HG03521 (cell line): ENCODE measurements around the gene SLC35B2.
A peak's percentile ranks its signal among the peaks of the same experiment; 100 is the strongest.
"Not testable (repeated sequence)": the region's sequence is repeated elsewhere in the genome, so short reads cannot be mapped to it uniquely, and the experiment has no call there.

Experiments used
- ATAC-seq: cut with Tn5 transposase; IDR thresholded peaks from one replicate; pipeline ENCODE4 v1.9.1; 2021; ENCODE audit warnings: mild to moderate bottlenecking, moderate library complexity; ENCODE audit not compliant: unreplicated experiment

Gene SLC35B2

DNA sequence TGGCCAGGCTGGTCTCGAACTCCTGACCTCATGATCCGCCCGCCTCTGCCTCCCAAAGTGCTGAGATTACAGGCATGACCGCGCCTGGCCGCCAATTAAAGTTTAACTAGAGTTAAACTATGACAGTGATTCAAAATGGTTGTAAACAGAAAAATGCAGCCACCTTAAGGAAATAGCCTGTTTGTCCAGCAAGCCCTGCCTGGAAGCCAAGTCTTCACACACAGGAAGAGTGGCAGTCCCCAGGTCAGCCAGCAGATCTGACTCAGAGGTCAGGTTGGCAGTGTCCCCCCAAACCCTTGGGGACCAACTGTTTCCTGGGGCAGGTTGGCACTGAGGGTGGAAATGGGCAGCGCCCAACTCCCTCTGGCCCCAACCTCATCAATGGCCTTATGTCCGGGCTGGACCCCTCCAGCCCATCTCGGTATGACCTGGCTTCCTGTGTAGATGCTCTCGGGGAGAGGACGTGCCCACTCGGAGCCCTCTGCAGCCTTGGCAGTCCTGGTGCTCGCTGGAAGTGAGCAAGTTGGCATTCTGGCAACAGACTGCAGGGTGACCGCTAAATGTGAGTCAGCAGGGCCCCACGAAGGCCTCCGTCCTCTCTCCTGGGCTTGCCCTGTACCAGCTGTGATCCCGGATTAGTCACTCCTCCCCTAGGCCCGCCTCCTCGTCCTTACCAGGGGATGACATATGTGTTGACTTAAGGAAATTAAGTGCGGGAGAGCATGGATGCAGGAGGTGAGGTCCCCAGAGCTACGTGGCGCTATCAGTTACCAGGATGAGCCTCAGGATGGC lies 20.1 kb downstream of the SLC35B2 start:
- ATAC-seq: peak; percentile 37

DNA sequence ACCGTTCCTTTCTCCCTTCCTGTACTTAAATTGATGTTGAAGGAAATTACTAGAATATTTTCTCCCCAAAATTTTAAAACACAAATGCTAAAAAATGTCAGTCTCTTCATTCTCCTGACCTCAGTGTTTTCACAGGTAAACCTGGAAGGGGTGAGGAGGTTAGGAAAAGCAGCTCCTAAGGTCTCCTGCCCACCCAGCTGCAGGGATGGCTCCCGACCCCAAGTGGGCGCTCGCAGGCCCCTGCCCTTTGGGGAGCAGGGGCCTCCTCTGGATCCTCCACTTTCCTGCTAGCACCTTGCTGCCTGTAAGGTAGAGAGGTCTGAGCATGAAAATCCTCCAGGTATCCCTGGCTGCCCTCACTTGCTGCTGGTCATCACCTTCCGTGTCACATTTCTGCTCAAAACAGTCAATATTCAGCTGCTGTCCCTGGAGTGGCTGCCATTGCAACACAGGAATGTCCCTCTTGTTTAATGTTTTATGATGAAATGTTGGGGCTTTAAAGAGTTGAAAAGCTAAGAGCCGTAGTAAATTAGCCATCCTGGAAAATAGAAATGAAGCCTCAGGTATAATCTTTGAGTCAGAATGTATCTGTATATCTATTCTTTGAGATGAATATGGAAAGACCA lies 21.3 kb downstream of the SLC35B2 start:
- no peak for ATAC-seq

DNA sequence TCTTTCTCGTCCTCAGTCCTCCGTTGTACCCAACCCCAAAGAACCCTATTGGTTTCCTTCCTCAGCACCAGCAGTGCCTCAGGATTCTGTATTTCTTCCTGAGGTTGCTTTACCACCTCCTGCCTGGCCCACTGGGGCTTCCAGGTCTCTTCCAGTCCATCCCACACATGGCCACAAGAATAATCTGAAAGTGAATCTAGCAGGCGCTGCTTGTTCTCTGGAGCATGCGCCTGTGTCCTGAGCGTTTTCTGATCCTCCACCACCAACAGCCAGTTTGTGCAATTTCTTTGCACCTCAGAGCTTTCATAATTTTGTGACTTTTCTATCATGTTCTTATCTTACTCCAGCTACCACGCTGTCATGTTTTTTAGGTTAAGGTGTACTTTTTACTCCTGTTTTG lies 22.1 kb downstream of the SLC35B2 start:
- ATAC-seq: no peak

DNA sequence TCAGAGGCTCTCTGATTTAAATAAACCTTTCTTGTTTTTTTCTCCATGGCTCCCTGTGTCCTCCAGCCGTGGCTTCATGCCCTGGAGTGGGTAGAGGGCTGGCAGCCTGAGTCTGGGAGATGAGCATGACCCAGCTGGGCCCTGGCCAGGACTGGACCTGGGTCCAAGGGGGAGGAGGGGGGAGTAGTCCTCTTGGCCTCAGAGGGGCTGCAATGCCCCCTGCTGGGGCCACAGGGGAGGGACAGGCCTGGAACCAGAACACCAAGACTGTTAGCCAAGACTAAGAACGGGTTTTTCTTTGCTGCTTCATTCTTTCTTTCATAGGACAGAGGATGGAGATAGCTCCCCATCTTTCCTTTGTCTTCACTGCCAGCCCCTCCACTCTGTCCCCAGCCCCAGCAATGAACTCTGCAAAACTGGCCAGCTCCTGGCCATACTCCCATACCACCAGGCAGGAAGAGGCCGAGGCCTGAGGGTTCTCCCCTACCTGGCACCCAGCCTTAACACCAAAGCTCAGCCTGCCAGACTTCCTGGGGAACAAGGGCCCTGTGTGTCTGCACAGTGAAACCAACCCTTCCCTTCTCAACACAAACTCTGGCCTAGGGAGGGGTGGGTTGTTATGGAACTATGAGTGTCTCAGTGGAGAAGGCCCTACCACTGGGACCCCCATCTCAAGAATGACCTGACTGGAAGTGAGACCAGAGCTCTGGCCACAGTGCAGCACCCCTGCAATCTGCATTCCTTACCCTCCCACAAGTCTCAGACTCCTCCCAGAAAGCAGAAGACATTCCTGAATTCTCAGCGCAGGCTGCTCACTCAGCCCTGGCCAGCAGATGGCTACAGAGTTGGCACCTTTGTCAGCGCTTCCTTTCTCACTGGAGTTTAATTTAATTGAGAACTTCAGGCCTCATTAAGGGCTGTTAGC lies 23.0 kb downstream of the SLC35B2 start:
- no peak for ATAC-seq

DNA sequence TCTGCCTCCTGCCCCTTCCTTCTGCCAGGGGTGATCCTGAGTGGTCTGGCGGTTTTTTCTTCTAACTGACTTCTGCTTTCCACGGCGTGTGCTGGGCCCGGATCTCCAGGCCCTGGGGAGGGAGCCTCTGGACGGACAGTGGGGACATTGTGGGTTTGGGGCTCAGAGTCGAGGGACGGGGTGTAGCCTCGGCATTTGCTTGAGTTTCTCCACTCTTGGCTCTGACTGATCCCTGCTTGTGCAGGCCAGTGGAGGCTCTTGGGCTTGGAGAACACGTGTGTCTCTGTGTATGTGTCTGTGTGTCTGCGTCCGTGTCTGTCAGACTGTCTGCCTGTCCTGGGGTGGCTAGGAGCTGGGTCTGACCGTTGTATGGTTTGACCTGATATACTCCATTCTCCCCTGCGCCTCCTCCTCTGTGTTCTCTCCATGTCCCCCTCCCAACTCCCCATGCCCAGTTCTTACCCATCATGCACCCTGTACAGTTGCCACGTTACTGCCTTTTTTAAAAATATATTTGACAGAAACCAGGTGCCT lies 23.7 kb downstream of the SLC35B2 start:
- no peak for ATAC-seq

DNA sequence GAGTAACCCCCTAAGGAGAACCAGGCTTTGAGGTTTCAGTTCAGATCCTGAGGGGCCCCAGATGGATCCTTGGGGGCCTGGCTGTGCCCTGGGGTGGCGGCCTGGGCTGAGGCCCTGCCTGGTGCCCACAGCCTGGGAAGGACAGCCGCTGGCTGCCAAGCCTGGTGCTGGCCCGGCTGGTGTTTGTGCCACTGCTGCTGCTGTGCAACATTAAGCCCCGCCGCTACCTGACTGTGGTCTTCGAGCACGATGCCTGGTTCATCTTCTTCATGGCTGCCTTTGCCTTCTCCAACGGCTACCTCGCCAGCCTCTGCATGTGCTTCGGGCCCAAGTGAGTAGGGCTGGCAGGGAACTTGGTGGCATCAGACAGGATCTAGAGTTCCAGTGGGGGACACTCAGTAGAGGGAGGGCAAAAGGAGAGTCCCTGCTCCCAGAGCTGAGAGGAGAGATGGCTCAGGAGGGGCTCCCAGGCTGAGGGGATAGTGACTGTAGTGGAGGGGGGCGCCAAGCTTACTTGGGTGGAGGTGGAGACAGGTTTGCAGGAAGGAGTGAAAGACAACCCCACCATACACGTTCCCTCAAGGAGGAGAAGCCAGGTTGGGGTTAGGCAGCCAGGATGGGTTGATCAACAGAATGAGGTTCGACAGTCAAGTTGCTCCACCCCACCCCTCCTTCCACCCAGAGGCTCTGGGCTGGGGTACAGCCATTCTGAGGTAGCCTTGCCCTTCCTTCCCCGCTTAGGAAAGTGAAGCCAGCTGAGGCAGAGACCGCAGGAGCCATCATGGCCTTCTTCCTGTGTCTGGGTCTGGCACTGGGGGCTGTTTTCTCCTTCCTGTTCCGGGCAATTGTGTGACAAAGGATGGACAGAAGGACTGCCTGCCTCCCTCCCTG lies 24.4 kb downstream of the SLC35B2 start:
- no peak for ATAC-seq

DNA sequence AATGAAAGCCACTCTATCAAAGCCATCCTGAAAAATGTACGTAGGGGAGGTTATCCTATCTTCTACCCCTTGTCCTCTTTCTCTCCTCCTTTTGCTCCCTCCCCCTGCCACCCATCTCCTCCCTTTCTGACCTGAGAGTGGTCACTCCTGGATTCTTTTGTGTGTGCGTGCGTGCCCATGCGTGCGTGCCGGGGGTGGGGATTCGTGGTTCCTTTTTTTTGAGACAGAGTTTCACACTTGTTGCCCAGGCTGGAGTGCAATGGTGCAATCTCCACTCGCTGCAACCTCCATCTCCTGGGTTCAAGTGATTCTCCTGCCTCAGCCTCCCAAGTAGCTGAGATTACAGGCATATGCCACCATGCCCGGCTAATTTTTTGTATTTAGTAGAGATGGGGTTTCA lies 25.9 kb downstream of the SLC35B2 start:
- ATAC-seq: not testable (repeated sequence)

DNA sequence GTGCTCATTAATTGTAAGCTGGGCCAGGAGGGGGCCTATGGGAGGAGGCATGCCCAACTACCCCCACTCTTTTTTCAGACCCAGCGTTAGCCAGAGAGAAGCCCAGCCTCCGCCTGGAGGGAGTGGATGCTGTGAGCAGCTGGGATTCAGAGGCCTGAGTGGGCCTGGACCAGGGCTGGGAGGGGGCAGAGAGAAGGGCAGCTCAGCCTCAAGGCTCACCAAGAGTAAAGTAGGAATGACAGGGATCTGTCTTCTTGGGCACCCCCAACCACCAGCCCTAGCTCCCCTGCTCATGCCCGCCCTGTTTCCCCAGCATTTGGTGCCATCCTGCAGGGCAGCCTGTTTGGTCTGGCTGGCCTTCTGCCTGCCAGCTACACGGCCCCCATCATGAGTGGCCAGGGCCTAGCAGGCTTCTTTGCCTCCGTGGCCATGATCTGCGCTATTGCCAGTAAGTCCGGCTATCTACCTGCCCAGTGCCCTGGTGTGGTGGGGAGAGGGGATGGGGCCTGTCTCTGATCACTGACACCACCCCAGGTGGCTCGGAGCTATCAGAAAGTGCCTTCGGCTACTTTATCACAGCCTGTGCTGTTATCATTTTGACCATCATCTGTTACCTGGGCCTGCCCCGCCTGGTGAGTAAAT lies 27.2 kb downstream of the SLC35B2 start:
- no peak for ATAC-seq

DNA sequence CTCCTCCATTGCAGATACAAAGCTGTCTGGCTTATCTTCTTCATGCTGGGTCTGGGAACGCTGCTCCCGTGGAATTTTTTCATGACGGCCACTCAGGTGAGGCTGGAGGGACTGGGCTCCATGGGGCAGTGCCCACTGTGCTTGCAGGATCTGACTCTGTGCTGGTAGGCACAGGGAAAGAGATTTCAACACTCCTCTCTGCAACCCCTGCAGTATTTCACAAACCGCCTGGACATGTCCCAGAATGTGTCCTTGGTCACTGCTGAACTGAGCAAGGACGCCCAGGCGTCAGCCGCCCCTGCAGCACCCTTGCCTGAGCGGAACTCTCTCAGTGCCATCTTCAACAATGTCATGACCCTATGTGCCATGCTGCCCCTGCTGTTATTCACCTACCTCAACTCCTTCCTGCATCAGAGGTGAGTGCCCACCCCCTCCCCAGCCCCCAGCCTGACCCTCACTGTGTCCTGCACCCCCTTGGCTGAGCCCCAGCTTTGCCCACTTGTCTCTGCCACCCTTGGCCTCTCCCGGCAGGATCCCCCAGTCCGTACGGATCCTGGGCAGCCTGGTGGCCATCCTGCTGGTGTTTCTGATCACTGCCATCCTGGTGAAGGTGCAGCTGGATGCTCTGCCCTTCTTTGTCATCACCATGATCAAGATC lies 27.8 kb downstream of the SLC35B2 start:
- ATAC-seq: no peak

DNA sequence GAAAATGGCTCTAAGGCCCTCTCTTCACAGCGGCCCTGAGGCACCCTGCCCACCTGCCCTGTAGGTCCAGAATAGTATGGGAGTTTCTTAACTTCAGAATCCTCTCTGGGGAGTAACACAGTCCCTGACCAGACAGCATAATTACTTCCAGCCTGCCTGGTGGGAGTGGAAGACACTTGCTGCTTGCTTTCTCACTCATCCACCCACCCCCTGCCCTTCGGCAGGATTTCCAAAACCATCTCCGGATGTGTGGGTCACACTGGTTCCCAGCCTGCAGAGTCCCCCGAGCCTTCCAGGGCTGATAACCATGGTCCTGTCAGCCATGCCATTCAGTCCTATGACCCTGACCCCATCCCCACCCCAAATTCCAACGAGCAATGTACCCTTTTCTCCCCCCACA lies 28.5 kb downstream of the SLC35B2 start:
- no peak for ATAC-seq

DNA sequence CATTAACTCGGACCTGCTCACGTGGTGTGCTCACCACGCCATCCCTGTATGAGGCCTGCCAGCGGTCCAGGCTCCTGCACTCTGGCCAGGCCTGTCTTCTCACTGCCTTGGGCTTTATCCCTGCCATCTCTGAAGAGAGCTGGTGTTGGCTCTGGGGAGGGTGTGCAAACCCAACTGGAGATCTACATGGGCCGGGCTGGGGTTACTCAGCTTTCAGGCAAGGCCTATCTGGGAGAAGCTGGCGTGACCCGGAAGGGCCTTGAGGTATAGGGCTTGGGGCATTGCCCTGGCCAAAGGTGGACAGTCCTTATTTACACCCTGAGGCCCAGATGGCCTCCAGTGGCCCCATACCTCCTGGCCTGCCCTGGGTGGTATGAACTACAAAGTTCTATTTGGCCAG lies 28.9 kb downstream of the SLC35B2 start:
- no peak for ATAC-seq

DNA sequence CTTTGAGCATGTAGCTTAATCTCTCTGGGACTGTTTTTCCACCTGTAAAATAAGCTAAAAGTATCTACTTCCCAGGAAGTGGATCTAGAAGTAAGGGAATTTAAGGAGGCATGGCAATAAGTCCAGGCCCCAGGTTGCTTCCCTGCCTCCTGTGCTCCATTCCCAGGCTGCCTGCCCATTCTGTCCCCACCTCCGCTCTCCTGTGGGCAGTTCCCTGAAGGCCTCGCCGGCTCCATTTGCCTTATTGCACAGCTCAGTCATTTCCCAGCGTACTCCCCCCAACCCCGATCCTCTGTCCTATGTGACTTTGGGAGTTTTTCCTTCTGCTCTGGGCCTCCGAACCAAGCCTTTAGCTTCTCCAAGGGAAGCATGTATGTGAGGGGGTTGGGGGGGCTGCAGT lies 29.3 kb downstream of the SLC35B2 start:
- no peak for ATAC-seq

DNA sequence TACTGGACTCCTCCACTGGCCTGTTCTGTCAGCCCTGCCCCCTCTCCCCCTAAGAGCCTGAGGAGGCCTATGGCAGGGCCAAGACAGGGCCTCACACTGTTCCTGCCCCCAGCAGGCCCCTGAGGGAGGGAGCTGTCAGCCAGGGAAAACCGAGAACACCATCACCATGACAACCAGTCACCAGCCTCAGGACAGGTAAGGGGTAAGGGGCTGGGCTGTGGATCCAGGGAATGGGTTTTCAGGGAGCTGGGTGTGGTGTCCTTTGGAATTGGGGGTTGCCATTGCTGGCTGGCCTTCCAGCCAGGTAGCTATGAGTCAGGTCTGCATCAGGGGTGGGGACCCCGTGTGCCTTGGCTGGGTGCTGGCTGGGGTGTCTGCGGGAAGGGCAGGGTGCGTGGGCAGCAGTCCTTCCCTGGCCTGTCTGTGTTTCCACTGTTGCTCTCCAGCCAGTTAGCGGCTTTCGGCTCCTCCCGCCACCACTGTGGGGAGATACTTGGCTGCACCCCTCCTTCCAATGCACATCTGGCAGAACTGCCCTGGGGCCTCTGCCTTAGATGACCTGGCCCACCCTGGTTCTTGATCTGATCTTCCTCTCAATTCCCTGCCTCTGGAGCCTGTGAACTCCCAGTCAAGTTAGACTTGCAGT lies 30.1 kb downstream of the SLC35B2 start:
- ATAC-seq: no peak

DNA sequence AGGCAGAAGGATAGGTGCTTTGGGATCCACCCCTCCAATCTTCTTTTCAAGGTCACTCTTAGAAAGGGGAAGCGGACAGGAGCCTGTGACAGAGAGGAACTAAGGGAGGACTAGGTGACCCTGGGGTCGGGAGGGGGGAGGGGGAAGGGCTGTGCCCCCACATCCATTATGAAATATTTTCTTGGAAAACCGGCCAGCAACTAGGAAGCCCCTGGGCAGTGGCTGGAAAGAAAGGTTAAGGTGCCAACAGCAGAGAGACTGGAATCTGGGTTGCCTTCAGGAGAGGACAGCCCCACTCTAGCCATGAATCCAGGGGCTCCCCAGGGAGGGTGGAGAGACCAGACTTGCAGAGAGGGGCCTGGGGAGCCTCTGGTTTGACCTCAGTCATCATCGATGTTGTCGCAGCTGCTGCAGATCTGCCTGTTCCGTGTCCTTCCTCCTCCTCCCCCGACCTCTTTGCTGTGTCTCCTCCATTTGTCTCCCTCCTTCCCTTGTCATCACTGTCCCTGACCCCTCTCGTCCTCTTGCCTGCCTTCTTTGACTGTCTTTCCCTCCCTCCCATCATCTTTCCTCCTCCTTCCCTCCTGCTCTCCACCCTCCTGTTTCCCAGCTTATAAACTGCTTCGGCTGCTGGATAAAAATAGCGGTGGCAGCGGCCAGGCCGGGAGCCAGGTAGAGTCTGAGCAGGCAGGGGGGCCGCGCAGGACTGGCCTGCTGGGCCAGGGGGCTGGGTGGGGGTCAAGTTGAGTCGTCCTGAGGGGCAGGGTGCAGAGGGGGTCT lies 30.8 kb downstream of the SLC35B2 start:
- ATAC-seq: no peak

DNA sequence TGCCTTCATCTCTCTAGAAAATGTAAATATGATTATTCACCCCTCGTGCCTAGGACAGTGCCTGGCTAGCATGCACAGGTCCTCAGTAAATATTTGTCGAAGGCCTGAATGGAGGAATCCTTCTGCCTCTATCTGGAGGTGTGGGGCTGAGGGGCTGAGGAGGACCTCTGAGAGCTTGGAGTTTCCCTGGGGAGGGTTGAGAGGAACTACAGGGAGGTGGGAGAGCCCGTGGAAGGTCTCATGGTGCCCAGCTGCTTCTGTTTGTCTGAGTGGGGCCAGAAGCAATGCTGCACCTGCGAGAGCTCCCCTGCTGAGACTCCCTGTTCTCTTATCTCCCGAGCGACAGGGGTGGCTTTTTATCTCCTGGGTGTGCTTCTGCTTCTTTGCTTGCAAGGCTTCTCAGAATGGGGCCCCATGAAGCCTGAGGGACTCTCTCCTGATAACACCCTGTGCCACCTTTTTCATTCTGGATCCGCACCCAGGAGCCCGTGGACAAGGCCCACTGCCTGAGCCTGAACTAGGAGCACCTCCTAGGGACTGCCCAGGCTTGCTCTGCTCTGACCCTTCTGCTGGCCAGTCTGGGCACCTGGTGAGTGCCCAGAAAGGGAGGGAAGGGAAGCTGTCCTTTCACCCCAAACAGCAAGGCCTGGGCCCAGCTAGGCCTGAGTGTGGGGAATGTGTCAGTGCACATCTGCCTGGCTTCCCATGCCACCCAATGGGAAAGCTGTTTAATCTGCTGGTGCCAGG lies 31.6 kb downstream of the SLC35B2 start:
- ATAC-seq: no peak

DNA sequence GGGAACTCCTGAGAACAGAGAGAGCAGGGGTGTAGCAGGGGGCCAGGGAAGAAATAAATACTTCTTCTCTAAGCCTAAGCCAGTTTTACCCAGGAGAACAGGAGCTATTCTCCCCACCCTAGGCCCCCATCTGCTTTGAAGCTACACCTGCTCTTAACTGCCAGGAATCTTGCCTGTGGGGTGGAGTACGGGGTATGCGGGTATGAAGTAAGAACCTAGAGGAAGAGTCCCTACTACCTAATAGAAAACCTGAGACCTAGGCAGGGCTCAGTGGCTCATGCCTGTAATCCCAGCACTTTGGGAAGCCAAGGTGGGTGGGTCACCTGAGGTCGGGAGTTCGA lies 32.4 kb downstream of the SLC35B2 start:
- no peak for ATAC-seq
